GM19468 (cell line): ENCODE results near the gene TBX4.

Experiments used
- ATAC-seq: cut with Tn5 transposase; IDR thresholded peaks from one replicate; pipeline ENCODE4 v1.9.1; 2021; ENCODE audit warnings: mild to moderate bottlenecking, moderate library complexity, moderate number of reproducible peaks; ENCODE audit not compliant: unreplicated experiment; ENCODE audit errors: extremely low read depth

TBX4 gene

DNA sequence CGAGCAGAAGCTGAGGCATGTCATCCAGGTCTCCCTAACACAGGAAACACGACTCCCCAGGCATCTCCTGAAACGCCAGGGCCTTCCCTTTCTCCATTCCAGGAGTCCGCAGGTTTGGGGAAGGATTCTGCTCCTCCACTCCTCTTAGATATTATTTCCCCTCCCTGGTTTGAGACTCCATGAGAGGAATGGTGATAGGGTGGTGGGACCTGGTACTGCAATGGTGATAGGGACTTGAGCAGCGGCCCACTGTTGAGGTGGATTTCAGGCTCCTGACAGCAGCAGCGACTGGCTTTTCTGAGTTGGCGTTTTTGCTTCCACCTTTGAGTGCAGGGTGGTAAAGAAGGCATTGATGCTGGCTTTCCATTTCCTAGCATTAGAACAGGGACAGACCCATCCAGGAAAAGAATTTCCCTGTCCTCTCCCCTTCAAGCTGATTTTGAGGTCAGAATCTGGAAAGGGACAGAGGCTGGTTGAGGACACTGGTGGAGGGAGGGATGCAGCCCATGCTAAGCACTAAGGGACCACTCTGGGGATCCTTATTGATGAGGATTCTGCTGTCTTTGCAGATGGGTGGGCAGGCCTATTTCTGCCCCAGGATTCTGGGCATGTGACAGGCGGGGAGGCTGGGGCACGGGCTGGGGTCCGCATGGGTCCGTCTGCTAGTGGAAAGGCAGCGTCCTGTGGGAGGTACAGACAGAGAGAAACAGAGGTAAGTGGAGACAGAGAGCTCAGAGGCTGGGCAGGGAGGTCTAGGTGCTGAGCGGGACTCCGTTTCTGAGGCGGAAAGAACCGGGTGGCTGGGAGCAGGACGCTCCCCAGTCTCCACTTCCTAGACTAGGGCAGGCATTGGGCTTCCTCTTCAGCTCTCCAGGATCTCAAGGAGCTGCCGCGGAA lies 1.3 kb upstream of the TBX4 start:
- no peak for ATAC-seq

DNA sequence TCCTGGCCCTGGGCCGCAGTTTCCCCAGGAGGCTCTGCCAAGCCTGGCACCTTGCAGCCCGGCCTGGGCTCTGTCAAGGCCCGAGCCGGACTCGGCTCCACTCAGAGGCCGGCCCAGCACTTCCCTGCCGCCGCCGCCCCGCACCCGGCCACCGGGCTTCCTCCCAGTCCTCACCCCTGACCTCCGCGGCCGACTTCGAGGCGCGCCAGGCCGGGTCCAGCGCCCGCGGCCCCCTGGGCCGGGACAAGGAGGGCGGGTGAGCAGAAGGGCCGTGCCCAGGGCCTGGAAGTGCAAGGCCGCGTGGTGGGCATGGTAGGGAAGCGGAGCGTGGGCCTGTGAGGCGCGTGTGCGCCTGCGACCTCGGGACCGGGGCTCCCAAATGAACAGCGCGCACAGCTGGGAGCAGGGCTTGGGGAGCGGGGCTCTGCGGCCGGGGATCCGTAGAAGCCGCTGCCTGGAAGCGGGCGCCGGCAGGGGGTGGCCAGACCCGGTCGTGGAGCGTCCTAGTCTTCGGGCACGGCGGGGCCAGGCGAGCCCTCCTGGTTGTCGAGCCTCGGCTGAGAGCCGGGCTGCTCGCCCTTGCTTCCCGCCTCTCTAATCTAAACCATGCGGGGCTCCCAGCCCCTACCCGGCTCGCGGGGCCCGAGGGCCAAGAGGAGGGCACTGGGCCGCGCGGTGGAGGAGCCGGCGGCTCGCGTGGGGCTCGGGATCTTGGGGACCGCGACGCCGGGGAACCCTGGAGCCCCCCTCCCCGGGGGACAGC lies 503 bp upstream of the TBX4 start:
- no peak for ATAC-seq

DNA sequence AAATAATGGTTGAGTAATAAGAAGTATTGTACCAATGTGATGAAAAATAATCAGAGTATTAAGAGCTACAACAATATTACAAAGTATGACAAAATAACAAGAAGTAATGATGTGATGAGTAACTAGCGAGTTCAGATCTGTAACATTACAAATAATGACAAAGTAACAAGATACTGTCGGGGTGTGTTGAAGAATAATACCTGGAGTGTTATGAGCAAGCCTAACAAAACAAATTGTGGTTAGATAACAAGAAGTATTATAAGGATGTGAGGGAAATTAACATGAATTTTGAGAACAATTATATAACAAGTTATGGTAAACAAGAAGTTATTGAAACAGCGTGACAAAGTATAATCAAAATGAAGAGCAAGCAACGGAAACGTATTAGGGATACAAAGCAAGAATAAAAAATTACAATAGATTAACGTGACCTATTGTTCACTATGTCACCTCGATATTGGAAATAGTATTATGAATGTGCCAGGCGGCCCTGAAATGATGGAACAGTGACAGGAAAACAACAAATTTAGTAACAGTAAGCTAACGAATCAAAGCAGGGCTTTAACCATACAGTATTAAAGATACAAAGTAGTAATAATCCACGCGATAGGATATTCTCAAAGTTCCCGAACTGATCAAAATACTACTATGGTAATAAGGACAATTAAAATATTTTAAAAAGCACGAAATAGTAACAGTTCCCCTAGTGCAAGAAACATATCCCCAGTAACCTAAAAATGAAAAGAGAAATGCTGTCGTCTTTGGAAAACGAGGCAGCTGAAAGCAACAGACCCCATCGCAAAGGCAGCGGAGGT lies 1.6 kb downstream of the TBX4 start:
- no peak for ATAC-seq

DNA sequence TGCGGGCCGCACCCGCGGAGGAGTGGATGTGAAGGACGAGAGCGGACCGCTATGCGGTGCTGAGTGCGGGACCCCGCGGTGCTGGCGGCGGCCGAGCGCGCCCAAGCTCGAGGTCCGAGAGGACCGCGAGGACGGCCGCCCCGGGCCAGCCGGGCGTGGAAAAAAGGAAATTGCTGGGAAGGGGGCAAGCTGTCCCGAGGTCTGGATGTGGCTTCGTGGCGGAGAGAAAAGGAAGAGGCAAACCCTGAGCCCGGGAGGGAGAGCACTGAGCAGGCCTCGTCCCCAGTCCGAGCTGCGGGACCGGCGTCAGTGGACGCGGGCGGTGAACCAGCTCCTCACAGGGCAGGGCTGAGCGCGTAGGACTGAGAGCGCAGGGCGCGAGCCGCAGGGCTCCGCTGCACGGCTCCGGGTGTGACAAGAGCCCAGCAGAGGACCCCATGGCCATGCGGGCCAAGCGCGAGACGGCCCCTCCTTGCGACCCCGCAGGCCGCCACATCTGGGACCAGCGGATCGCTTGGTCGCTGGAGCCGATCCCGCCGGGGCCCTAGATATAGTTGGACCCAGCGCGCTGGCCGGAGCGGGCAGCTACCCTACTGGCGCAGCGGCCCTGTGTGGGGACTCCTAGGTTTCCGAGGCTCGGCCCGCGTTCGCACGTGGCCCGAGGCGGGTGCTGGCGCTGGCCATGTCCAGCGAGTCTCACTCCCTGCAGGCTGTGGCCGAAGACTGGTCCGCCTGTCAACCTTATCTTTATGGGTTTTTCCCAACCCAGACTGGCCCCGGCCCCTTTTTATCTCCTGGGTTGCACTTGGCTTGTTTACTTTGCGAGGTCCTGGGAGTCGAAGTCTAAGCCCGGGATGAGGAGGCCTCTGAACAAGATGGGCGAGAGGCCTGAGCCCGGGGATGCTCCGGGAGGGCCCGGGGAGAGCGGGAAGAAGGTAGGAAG lies 2.4 kb downstream of the TBX4 start:
- no peak for ATAC-seq

DNA sequence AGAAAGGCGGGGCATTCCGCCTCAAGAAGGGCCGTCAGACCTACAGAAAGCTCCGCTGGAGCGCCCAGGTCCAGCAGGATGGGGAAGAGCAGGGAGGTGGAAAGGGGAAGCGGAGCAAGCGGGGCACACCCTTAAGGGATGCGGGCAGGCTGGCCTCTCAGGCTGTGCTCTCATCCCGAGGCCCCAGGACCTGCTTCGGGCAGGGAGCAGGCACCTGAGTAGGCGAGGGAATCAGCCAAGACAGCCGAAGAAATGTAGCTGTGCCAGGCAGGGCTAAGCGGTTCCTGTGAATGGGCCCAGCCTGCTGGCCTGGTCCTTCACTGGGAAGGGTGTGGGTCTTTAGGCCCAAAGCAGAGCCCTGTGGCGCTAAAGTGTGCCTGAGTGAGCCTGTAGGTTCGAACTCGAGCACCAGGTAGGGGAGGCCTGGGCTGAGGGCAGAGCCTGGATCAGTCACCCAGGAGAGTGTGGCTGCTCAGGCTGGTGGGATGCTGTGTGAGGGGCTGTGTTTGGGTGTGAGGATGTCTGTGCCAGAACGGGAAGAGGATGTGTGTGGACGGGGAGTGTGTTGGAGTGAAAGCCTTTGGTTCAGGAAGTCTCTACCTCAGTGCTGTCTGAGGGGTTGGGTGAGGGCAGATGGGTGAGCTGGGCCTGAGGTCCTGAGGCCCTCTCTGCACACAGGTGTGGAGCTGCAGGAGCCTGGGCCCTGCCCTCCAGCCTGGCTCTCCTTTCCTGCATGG lies 3.3 kb downstream of the TBX4 start:
- no peak for ATAC-seq

DNA sequence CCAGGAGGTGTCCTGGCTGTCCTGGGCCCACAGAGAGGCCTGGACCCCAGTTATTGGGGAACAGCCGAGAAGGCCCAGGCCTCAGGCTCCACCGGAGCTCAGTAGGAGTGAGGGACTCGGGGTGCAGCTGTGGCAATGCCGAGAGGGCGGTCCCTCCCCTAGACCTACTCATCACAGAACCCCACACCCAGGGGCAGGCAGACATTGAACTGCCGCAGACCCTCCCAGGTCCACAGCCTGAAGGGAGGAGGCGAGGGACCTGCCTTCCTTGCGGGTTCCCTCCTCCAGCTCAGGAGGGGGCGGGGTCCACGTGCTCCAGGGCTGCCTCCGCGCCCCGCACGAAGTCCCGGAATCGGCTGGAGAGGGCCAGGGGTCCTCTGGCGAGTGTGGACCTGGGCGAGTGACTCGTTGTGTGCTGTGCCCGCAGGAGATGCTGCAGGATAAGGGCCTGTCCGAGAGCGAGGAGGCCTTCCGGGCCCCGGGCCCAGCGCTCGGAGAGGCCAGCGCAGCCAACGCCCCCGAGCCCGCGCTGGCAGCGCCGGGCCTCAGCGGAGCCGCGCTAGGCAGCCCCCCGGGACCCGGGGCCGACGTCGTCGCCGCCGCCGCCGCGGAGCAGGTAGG lies 3.9 kb downstream of the TBX4 start:
- no peak for ATAC-seq

DNA sequence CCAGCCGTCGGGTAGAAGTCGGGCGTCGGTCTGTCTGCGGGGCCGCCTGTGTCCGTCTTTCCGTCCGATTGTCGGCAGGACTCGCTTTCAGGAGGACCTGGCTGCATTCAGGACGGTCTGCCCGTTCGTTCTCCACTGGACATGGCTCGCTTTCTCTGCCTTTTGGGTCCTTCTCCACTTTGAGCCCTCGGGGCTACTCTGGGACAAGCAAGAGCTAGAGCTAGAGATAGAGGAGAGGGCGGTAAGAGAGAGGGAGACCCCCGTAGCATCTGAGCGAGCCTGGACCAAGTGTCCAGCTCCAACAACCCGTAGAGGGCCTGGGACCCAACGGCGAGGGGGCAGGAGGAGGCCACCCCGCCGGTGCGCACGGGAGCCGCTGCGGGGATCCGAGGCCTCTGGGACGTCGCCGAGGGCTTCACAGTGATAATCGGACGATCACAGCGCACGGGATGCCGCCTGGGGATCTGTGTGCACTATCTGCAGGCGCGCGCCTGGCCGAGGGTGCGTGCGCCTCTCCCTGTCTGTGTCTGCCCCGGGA lies 4.5 kb downstream of the TBX4 start:
- ATAC-seq = no peak

DNA sequence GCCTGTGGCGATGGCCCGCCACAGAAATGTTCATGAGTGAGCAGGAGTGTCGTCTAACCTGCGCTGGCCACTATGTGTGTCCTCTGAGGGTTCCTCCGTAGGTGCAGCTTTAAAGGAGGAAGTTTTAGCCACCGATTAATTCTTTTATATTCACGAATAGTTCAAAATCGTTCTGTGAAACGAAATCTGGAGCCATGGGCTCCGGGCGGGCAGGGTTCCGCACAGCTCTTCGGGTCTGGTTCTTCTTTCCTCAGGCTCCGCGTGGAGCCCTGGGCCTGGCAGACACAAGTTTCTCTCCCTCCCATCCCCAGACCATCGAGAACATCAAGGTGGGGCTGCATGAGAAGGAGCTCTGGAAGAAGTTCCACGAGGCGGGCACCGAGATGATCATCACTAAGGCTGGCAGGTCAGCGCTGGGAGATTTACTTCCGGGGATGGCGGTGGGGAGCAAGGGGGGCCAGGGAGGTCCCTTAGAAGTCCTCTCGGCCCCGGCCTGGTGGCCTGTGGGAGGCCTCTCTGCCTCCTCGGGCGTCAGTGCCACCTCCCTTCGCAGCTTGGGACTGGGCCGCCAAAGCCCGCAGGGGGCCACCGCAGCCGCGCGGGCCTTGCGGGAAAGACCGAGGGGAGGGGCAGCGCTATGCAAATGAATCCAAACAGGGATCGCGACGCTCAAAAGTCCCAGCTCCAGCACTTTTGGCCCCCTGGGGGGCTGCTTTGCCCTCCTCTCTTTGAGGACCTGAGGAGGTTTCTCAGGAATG lies 5.2 kb downstream of the TBX4 start:
- ATAC-seq = no peak

DNA sequence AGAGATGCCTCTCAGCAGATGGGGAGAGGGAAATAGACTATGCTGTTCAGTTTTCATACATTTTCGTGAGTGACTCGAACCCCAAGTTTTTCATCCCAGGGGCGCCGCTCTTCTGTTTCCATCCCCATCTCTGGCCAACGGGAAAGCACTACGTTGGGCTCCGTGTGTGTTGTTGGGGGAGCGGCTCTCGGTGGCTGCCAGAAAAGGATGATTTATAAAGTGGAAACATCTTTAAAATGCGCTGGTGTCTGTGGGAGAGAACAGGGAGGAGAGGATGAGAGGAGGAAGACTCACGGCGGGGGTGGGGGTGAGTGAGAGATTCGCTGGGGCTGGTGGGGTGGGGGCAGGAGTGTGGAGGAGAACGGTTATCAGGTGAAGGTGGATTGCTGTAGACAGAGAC lies 5.8 kb downstream of the TBX4 start:
- no peak for ATAC-seq

DNA sequence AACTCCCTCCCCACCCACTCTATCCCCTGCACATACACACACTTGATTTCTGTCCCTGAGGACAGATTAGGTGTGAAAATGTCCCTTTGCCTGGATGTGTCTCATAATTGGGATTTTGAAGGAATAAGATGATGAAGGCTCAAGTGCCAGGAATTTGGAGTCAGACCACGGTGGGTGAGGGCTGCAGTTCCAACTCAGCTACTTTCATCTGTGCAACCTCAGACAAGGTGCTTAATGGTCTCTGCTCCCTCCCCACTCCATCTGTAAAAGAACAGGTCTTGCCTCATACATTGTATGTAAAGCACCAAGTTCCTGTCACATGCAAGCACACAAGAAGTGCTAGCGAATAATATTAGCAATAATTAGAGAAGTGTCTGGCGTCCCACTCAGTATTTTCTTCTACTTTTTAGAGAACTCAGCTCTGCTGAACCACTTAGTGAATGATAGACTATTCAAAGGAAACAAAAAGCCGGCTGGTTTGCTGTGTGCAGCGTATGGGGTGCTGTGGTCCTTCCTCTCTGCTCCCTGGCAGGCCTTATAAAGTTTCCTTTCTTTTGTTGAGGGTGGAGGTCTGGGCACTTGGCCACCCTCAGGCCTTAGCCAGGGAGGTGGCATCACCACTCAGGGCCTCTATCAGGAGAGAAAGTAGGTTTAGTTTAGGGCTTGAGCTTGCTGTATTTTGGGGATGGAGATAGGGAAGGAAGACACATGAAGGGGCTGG lies 6.4 kb downstream of the TBX4 start:
- ATAC-seq = no peak

DNA sequence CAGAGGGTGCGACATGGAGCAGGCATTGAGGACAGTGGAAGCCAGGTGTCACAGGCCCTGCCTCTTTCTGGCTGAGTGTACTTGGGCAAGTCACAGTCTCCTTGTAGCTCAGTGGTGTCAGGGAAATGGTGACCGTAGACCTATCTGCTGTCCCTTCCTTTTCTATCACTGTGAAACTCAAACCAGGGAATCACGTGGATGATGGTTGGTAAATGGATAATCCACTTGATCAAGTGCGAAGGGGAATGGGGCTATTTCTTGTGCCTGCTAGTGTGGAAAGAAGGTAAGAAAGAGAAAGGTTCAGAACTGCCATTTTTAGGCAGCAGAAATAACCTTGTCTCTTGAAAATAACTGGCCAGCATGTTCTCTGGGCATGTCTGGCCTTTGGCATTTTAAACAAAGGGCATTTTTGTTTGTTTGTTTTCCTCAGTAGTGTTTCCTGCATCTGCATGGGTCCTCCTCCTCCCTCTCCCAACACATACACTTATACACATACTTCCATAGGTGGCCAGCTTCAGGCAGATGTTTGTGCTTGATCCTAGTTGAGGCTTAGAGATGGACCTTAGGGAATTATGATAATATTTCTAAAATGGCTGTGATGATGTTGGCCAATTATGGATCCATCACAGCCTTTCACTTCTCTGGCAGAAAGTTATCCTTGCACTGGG lies 7.1 kb downstream of the TBX4 start:
- no peak for ATAC-seq

DNA sequence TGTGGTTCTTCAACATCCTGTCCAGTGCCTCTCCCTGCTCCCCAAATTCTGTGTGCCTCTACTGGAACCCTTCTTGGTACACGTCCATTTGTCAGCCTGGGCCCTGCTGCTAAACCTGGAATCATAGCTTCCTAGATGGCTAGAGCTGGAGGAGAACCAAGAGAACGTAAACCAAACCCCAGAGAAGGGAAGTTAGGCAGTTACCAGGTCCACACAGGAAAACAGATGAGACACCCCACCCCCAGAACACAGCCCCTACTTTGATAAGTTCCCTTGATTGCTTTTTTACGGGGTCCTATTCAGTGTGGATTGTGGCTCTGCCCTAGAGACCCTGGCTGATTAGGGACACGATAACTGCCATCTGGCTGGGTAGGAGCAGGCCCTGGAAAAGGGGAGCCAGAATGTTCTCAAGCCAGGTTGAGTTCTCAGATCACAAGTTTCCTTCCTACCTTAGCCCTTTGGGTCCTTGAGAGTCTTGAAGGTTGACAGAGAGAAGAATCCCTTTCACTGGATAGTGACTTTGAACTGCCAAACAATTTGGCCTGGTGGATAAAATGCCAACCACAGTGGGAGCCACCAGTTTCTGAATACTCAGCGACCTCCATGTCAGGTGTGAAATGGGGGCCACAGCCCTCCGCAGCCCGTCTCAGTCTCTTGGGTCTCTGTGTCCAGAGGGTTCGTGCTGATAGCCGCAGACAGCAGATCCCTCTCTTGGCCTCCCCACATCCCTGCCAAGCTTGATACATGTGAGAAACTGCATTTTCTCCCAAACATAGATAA lies 7.9 kb downstream of the TBX4 start:
- no peak for ATAC-seq

DNA sequence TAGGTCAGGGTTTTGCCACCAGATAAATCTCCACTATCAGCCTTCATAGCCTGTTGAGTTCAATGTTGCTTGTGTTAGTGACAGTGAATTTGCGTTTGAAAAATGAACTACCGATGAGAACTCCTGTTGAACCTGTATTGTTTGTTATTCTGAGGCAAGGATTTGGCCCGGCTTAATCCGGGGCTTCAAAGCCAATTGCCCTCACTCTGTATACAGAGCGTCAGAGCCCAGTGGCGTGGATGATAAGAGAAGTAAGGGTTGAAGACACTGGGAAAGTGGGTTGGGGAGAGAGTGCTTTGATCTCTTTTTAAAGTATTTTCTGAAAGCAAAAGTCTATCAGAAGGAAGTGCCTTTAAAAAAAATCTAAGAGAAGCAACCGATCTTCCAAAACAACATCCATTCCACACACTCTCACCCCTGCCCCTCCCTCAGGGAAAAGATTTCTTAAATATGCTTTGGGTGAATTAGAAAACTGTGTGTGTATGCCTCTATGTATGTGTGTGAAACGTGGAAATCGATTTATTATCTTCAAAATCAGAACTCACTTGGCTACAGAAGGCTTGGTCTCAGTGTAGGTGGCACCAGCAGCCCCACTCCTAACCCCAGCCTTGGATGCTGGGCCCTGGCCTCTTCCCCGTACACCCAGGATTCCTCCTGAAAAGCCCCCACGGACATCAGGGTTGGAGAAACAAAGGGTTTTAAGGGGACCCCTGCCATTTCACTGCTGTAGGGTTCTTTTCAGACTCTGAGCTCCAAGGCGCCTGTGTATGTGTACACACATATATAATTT lies 8.8 kb downstream of the TBX4 start:
- no peak for ATAC-seq

DNA sequence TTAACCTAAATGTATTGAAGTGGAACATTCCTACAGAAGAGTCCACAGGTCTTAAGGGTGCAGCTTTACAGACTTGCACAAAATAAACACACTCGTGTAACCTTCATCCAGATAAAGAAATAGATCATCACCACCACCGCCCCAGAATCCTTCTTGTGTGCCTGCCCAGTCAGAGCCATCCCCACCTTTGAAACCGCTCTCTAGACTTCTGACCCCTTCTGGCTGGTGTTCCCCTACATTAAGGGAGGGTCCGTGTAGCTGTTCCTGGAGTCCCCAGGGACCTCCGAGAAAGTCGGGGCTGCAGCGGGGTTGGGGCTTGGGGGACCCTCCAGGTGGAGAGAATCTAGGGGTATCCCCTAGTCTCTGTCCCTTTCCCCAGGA lies 9.4 kb downstream of the TBX4 start:
- no peak for ATAC-seq
